HL-60/S4 treated with phorbol 12-myristate 13-acetate at 8.2 ng/mL for 4 days and 3 days (cell line): ENCODE measurements around the gene TC2N.
"Not testable (repeated sequence)": the region's sequence is repeated elsewhere in the genome, so short reads cannot be mapped to it uniquely, and the experiment has no call there.

ENCODE experiments used
- in situ Hi-C: fragments of 300-500 bp; cut with MboI; formaldehyde crosslinking; loops from 2 replicates; pipeline ENCODE4 v1.15.0; 2022; ENCODE audit warnings: low sequenced_read_pairs

Gene TC2N

DNA sequence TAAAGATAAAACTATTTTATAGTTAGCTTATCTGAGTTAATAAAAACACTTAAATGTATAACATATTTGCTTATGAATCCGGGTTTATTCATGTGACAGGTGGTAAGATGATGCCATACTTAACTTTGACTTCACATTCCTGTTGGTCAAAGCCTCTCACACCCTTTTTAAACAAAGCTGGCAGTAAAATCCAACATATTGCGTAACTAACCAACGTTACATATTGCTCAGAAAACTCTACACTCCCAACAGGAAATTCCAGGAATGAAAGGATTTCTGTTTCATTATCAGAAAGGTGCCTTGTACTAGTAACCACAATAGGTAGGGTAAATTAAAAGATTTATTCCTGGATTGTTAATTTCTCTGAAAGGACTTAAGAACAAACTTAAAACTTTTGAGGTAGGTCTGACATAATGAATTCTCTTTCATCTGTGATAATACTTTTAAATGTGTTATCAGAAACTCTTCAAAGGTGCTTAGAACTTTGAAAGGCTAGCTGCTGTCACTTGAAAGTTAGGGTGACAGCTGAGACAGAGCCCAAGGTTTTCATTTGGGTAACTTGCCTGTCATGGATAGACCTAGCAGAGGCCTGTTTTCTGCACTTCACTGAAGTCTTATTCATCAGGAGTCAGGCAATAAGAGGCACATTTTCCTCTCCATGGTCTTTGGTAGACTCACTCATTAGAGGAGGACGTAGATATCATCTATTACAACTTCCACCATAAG lies 111.6 kb downstream of the TC2N start:
- in situ Hi-C loops, result no loop called here

DNA sequence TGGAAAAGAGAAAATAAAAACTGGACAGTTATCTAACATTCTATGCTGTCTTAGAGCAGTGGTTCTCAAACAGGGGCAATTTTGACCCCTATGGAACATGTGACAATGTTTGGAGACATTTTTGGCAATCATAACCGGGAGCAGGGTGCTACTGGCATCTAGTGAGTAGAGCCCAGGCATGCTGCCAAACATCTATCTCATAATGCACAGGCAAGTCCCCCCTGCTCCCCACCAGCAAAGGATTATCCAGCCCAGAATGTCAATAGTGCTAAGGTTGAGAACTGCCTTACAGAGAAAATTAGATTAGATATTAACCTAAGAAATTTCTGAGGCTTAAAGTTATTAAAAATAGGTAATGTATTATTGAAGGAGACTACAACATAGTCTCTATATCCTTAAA lies 112.5 kb downstream of the TC2N start:
- in situ Hi-C loops, result no loop called here

GRCh38 chr14:91754185-91754584 lies 113.2 kb downstream of the TC2N start:
- in situ Hi-C loops, result no loop called here

- in situ Hi-C loops, result no loop called here
These were observed 113.7 kb downstream of the TC2N start for GRCh38 chr14:91753501-91754128.

DNA sequence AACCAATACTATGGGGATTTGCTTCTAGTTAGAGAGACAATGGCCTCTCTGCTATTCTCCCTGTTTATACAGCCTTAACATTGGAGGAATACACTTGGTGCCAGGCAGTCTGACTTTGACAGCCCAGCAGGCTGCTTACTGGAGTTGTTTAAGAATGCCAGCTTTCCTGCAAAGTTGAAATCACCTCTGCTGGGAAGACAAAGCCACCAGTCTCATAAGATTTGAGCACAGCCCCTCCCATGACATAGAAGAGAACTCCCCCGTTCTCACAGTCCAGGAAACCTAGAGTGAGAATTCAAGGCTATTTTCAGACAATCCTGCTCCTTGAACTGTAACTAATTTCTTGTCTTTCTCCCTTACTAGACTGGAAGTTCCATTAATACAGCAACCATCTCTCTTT lies 114.4 kb downstream of the TC2N start:
- in situ Hi-C loops, result no loop called here

- in situ Hi-C loops, result no loop called here
These were observed 115.6 kb downstream of the TC2N start for GRCh38 chr14:91751719-91752118.

GRCh38 chr14:91750634-91751198 lies 116.6 kb downstream of the TC2N start:
- in situ Hi-C loops, result no loop called here

DNA sequence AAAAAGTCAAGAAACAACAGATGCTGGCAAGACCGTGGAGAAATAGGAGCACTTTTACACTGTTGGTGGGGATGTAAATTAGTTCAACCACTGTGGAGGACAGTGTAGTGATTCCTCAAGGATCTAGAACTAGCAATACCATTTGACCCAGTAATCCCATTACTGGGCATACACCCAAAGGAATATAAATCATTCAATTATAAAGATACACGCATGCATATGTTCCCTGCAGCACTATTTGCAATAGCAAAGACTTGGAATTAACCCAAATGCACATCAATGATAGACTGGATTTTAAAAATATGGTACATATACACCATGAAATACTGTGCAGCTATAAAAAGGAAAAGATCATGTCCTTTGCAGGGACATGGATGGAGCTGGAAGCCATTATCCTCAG lies 117.5 kb downstream of the TC2N start:
- in situ Hi-C loops, result no loop called here

DNA sequence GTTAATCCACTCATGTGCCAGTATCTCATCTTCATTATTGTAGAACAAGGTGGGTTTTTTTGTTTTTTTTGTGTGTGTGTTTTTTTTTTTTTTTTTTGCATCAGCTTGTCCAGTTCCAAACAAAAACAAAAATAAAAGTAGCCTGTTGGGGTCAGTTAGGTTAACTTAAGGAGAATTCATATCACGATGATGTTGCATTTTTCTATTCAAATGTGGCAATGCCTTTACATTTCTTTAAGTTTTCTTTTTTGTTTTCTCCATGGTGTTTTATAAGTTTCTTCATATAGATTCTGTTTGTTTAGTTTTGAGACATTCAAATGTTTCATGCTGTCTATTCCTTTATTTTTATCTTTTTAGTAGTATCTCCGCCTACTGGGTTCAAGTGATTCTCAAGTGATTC lies 119.3 kb downstream of the TC2N start:
- in situ Hi-C loops, result no loop called here

DNA sequence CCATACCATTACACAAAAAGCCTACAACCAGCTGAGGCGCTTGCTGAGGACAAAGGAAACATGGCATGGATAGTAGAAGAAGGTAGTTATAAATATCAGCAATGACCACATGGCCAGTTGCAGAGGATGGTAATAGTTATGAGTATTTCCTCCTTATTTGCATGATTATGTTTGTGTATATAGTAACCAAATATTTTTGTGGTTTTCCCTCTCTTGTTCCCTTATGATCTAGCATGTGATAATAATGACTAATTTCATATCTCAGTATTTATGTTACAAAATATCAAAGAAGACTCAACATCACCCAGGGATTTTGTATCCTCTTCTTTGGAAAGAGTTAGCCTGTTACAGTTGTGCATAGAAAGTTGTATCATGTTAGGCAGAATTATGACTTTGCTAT lies 122.0 kb downstream of the TC2N start:
- in situ Hi-C loops, result no loop called here

- in situ Hi-C loops, result no loop called here
These were observed 123.3 kb downstream of the TC2N start for GRCh38 chr14:91744068-91744480.

- in situ Hi-C loops, result no loop called here
These were observed 124.1 kb downstream of the TC2N start for GRCh38 chr14:91743305-91743653.

GRCh38 chr14:91742621-91743304 lies 124.6 kb downstream of the TC2N start:
- in situ Hi-C loops, result no loop called here

GRCh38 chr14:91739867-91740266 lies 127.5 kb downstream of the TC2N start:
- in situ Hi-C loops, result not testable (repeated sequence)

DNA sequence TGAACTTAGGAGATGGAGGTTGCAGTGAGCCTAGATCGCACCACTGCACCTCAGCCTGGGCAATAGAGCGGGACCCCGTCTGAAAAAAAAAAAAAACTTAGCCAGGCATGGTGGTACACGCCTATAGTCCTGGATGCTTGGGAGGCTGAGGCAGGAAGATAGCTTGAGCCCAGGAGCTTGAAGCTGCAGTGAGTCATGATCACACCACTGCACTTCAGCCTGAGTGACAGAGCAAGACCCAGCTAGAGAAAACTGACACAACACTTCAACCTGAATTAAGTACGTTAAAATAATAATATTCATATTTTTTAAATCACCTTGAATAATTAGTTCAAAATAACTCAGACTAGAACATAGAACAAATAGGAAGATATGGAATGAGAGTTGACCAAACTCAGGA lies 129.7 kb downstream of the TC2N start:
- in situ Hi-C loops, result no loop called here

DNA sequence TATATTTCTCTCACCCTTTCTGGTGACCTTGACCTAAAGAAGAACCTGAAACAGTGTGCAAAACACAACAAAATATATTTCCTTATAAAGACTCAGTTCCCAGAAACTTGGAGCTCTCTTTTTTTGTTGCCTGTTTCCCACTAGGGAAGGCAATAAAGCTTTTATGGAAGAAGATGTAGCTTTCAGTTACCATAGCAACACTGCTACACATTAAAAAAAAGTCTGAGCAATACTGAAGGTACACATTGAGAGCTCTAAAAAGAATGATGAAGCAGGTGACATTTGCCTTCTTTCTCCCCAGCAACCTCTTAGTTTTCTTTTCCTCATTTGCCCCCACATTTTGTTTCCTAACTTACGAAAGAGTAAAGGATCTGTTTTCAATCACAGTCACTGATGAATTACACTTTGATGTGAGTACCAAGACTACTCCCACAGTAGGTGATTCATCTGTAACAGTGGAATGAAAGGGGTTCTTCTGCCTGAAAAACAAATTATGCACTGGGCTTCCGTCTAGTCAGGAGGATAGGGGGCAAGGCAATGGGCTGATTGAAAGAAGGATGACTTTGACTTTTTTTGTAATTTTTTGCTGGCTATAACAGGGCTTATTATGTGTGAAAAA lies 134.4 kb downstream of the TC2N start:
- in situ Hi-C loops, result no loop called here

GRCh38 chr14:91732439-91732838 lies 134.9 kb downstream of the TC2N start:
- in situ Hi-C loops, result no loop called here

DNA sequence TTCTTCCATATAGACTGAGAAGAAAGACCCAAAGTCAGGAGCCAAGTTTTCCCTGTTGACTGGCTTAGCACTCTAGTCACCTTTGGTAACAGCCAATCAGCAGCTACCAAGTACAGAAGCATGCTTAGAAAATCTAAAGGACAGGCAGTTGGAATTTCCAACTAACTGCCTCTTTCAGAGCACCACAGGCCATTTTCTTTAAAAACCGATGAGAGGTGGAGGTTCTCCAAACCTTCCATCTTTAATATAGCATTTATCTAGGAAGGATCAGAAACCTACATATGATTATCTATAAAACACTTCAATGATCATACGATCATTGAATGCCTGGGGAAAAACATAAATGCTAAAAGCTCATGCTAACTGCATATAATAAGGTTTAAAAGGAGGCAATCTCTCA lies 135.3 kb downstream of the TC2N start, which contains the start of gene CATSPERB:
CATSPERB (minus strand) TSS at position 101 of the 400 bp plus-strand sequence. CDS start 2,607 bp downstream, outside the sequence.
- in situ Hi-C loops, result no loop called here

DNA sequence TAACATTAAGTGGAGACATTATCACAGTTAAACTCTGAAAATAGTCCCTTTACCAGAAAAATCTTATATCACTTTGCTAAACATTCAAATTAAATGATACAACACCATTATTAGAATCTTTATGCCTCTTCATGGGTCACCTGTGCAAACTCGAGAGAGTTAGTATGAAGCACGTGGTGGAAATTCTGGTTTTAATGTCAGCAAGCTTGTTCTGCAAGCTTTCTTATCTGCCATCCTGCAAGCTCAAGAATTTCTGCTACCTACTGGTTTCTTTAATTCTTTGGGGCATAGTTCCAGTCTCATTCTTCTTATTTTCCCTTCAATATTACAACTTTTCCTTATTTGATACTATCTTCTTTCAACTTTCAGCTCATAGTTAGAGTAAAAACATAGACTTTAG lies 136.3 kb downstream of the TC2N start:
- in situ Hi-C loops, result no loop called here

- in situ Hi-C loops, result no loop called here
These were observed 137.6 kb downstream of the TC2N start for GRCh38 chr14:91729756-91730155.
